GM12874 (cell line): ENCODE data around the gene MLXIPL.

Experiments used
- CTCF ChIP-seq: IDR thresholded peaks from 2 replicates; pipeline ENCODE4 v1.5.1; 2011; ENCODE audit warnings: low read depth, mild to moderate bottlenecking, control low read depth, low read length, moderate library complexity; ENCODE audit not compliant: insufficient read depth

The MLXIPL gene

GRCh38 chr7:73573791-73574190 is 50.5 kb downstream of the MLXIPL start:
- TF ChIP-seq CTCF, result no peak

GRCh38 chr7:73573276-73573675 is 51.0 kb downstream of the MLXIPL start:
- no peak for TF ChIP-seq CTCF

- no peak for TF ChIP-seq CTCF
Observed at GRCh38 chr7:73572767-73573186, 51.5 kb downstream of the MLXIPL start.

GRCh38 chr7:73570977-73571376 is 53.3 kb downstream of the MLXIPL start:
- no peak for TF ChIP-seq CTCF

GRCh38 chr7:73570521-73570920 is 53.8 kb downstream of the MLXIPL start:
- TF ChIP-seq CTCF, result no peak

GRCh38 chr7:73569042-73569608 is 55.2 kb downstream of the MLXIPL start:
- TF ChIP-seq CTCF, result no peak

GRCh38 chr7:73567846-73568685 is 56.3 kb downstream of the MLXIPL start:
- TF ChIP-seq CTCF, result no peak
